GM21360 (cell line): ENCODE data around the gene ATAD1.
A peak's percentile ranks its signal among the peaks of the same experiment; 100 is the strongest.
"Not testable (repeated sequence)": the region's sequence is repeated elsewhere in the genome, so short reads cannot be mapped to it uniquely, and the experiment has no call there.

Source experiments
- ATAC-seq: cut with Tn5 transposase; IDR thresholded peaks from one replicate; pipeline ENCODE4 v1.9.1; 2021; ENCODE audit warnings: mild to moderate bottlenecking, moderate library complexity; ENCODE audit not compliant: unreplicated experiment

ATAD1 gene

DNA sequence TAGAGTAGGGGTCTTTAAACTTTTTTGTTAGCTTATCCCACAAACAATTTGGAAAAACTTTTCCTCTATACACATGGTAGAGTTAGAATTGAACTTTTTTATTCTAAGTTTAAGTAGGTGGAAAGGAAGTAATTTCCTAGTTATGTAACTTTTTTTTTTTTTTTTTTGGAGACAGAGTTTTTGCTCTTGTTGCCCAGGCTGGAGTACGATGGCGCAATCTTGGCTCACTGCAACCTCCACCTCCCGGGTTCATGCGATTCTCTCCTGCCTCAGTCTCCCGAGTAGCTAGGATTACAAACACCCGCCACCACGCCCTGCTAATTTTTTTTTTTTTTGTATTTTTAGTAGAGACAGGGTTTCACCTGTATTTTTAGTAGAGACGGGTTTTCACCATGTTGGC, 28.7 kb upstream of the ATAD1 start:
- not testable (repeated sequence) for ATAC-seq

DNA sequence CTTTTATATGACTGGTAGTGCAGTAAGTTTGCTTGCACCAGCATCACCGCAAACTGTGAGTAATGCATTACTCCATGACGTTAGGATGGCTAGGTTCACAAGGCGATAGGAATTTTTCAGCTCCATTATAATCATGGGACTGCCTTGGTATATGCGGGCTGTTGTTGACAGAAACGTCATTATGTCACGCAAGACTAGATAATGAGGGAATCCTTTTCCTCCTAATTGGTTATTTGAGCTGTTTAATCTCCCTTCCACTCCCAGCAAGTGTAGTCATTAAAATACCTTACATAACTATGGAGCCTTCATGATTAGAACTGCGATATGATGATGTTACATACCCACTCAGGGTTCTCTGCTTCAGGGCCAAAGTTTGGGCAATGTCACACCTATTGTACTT, 28.0 kb upstream of the ATAD1 start:
- ATAC-seq = no peak

DNA sequence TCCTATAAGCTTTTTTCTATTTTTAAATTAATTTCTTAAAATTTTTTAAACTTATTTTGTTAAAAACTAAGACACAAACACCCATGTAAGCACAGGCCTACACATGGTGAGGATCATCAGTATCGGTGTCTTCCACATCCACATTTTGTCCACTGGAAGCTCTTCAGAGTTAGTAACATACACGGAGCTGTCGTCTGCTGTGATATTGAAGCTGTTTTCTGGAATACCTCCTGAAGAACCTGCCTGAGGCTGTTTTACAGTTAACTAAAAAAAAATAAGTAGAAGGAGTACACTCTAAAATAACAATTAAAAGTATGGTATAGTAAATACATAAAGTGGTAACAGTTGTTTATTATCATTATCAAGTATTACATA, 27.6 kb upstream of the ATAD1 start:
- no peak for ATAC-seq

DNA sequence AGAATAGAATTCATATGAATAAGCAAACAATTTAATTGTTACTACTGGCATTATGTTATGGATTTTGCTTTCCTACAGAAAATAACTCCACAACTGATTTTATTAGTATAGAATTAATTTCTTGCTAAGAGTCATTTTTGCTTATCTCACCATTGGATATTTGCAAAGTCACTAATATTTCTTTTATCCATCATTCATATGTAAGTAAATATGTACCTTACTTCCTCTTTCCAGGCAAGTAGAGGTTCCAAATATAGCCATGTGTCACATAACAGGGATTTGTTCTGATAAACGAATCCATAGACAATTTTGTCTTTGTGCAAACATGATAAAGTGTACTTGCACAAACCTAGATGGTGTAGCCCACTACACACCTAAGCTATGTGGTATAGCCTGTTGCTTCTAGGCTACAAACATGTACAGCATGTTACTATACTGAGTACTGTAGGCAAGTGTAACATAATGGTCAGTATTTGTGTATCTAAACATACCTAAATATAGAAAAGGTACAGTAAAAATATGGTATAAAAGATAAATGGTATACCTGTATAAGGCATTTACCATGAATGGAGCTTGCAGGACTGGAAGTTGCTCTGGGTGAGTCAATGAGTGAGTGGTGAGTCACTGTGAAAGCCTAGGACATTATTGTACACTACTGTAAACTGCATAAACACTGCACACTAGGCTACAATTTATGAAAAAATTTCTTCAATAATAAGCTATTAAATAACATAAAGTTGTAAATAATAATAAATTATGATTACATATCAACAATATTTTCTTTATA, 27.0 kb upstream of the ATAD1 start:
- ATAC-seq = no peak

DNA sequence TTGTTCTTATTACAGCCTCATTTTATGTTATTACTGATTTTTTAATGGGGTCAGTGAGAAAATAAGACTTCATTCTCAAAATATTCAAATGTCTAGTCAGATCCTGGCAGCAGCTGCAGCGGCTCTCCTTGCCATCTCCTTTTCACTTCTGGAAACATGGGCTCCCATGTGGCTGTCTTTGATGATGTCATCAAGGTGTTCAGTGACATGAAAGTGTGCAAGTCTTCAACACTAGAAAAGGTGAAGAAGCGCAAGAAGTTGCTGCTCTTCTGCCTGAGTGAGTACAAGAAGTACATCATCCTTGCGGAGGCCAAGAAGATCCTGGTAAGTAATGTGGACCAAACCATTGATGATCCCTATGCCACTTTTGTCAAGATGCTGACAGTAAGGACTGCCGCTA, 25.7 kb upstream of the ATAD1 start:
- no peak for ATAC-seq

DNA sequence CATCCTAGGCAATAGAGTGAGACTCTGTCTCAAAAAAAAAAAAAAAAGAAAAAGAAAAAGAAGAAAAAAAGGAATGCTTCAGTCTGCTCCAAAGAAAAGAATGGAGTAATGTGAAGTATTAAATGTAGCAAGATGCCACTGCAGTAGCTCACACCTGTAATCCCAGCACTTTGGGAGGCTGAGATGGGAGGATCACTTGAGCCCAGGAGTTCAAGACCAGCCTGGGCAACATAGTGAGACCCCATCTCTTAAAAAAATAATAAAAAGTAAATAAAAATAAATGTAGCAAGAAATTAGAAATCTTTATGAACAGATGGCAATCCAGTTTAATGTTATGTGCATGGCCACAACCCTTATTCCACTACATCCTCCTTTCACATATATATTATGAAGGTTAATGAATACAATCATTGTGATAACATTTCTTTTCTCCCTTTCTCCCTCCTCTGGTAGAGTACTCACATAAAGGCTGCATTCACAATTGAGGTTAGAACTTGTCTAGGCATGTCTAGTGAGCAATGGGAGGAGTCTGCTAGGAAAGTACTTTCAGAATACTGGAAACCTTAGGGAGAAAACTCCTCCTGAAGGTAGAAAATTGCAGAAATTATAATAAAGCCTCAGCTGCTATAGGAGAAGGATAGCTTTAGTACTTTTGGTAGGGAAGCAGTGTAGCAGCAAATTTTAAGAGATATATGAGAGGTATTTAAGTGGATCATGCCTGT, 24.9 kb upstream of the ATAD1 start:
- no peak for ATAC-seq

DNA sequence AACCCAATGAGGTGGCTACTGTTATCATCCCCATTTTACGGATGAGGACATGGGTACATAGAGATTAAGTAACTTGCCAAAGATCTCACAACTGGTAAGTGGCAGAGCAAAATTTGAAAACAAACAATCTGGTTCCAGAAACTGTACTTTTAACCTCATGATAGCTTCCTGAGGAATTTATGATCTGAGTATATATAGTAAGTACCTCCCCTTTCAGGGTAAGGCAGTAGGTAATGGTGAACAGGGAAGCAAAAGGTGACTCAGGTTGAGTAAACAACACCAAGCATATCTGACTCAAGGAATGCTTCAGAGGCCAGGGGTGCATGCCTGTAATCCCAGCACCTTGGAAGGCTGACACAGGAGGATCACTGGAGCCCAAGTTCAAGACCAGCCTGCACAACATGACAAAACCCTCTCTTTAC, 24.2 kb upstream of the ATAD1 start:
- no peak for ATAC-seq

DNA sequence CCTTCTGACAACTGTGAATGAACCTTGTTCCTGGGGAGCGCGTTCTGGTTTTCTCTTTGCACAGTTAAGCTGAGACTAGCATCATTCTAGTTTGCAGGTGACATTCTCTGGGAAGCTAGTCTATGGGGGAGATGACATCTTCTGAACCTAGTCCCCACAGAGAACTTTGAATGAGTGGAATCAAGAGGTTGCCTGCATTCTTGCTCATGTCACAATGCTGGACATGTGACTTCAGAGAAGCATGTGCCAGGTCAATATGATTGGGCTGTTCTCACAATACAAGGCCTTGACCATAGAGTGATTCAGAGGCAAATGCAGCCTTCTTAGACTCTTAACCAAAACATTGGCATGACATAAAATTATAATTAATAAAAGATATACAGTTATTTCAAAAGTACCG, 23.2 kb upstream of the ATAD1 start:
- no peak for ATAC-seq

DNA sequence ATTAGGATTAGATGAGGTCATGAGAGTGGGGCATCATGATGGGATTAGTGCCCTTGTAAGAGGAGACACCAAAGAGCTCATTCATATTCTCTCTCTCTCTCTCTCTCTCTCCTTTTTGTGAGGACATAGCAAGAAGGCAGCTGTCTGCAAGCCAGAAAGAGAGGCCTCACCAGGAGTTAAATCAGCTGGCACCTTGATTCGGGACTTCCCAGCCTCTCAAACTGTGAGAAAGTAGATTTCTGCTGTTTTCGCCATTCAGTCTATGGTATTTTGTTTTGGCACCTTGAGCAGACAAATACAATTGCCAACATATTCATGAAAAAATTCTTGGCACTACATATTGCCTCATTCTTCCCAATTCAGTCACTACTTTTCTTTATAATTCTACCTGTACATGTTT, 20.6 kb upstream of the ATAD1 start:
- no peak for ATAC-seq

DNA sequence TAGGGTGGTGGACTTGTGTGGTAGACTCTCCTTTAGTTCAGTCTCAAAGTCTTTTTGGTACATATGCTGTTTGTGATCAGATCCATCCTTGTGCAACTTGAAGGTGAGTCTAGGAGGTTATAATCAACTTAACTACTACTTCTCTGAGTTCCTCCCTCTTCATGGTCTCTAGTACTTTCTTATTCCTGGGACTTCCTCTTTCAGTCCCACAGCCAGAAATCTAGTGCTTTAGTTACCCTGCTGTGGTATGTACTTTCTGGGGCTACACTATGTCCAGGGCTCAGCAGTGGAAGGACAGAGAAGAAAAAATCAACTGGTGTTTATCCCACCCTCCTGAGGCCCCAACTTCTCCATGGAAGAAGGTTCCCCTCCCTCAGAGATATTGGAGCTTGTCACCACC, 19.4 kb upstream of the ATAD1 start:
- ATAC-seq = no peak

DNA sequence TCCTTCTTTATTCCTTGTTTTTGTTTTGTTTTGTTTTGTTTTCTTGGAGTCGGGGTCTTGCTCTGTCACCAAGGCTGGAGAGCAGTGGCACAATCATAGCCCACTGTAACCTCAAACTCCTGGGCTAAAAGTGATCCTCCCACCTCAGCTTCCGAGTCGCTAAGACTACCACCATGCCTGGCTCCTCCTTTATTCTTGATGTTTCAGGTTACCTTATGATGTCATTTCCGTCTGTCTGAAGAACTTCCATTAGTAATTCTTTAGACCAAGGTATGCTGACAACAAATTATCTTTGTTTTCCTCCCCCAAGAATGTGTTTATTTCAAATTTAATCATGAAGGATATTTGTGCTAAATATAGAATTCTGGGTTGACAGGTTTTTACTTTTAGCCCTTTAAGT, 18.1 kb upstream of the ATAD1 start:
- no peak for ATAC-seq

DNA sequence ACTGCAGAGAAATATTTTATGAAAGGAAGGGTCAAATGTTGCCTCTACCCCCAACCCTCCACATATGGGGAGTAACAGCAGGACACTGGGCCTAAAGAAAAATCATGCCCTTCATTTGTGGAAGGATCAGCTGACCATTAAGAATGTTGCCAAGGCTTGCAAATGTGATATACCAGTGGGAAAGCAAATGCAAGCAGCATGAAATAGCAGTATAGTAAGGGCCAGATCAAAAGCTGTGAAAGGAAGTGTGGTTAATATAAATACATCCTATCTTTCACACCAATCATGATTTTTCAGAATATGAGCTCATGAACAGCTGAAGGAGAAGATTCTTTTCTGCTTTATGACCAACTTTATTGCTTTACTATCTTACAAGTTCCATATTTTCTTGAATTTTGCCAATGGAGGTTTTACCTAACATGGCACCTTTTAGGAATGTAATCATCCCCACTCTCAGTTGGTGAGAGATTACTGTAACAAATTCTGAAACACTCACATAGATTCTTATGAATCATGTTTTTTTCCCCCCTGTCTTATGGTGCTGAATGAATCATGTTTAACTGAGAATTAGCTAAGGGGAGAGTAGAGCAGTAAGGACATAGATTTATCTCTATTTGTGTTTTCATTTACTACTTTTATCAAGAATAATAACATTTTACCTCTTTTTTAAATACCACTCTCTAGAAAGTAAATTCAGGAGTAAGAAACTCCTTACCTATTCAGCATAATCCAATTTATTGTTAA, 12.1 kb upstream of the ATAD1 start:
- no peak for ATAC-seq

DNA sequence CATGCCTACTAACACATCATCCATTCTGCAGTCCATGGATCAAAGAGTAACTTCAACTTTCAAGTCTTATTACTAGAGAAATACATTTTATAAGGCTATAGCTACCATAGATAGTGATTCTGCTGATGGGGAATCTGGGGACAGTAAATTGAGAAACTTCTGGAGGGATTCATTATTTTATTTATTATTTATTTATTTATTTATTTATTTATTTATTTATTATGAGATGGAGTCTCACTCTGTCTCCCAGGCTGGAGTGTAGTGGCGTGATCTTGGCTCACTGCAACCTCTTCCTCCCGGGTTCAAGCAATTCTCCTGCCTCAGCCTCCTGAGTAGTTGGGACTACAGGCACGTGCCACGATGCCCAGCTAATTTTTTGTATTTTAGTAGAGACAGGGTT, 11.0 kb upstream of the ATAD1 start:
- not testable (repeated sequence) for ATAC-seq

DNA sequence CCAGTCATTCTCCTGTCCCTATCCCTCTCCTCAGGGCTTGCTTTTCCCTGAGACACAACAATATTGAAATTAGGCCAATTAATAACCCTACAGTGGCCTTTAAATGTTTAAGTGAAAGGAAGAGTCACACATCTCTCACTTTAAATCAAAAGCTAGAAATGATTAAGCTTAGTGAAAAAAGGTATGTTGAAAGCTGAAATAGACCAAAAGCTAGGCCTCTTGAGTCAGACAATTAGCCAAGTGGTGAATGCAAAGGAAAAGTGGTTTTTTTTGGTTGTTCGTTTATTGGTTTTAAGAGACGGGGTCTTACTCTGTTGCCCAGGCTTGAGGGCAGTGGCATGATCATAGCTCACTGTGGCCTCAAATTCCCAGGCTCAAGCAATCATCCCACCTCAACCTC, 9.7 kb upstream of the ATAD1 start:
- no peak for ATAC-seq

DNA sequence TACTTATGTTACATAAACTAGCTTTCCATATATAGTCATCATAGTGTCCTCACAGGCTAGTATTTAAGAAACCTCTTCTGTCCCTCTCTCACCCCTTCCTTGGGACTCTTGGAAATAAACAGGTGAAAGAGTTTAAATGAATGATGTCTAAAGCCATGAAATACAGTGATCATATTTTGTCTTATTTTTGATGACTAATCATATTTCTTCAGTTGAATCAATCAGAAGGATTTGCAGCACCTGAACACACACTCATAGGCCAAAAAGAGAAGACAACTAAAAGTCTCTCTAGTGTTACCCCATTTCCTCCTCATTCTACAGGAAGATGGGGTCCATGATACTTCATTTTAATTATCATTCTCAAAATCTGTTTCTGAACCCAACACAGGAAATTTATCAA, 8.6 kb upstream of the ATAD1 start:
- ATAC-seq = no peak

DNA sequence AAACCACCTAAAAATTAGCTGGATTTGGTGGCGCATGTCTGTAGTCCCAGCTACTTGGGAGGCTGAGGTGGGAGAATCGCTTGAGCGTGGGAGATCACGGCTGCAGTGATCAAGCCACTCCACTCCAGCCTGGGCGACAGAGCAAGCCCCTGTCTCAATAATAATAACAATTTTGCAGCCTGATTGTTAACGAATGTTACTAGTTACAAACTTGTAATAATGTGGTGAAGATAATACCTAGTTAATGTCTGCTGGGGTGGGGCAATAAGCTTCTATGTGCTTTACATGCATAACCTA, 1.2 kb upstream of the ATAD1 start:
- ATAC-seq = no peak

DNA sequence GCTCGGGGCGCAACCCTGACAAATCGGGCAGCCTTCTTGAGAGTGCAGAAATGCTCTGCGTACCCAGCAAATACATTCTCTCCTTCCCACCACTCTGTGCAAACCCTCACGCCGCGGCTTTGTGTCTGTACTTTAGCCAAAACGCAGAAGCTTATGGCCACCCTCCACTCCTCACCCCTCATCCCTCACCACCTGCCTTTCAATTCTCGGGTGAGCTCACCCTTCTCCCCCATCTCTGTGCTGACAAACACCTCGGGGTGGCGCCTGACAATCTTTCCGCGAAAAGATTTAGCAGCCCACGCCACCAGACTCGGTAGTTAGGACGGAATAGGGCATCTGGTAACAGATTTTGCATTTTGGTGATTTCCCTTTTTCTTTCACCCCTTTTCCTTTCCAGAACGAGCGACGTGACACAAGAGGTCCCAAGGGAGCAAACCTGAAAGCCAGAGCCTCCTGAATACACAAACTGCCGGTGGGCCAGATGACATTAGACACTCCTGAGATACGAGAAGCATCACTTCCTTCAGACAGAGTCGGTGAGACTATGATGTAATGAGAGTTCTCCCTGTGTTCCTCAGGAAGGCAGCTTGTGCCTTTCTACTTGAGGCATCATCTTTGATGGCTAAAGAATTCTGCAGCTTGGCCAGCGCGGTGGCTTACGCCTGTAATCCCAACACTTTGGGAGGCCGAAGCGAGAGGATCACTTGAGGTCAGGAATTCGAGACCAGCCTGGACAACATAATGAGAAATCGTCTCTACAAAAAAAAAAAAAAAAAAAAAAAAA, 671 bp upstream of the ATAD1 start:
- peak; percentile 52 for ATAC-seq

DNA sequence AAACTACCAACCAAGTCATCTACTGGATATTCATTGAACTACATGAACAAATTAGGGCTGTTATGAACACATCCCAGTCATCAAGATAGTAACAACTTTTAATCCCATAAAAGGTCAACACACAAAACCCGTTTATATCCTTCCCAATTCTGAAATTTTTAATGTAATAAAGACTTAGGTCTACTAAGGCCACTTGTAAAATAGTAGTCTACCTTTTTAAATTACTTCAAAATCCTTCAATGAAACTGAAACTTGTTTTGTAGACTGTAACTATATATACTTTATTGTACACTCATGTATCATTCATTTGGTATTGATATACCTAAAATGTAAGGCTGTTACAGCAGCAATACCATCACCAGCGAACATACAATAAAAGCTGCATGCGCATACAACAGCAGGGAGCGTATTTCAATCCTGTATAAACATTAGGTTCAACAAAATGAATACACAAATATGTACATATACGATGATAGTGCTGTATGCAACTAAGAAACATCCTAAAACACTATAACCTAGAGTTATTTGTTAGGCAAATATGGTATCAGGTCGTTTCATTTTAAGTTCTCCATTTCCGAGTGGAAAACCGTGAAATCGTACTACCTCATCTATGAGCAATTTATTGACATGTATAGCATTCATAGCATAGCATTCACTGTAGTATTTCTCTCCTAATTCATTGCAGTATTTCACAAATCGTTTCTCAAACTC, 973 bp downstream of the ATAD1 start:
- no peak for ATAC-seq

DNA sequence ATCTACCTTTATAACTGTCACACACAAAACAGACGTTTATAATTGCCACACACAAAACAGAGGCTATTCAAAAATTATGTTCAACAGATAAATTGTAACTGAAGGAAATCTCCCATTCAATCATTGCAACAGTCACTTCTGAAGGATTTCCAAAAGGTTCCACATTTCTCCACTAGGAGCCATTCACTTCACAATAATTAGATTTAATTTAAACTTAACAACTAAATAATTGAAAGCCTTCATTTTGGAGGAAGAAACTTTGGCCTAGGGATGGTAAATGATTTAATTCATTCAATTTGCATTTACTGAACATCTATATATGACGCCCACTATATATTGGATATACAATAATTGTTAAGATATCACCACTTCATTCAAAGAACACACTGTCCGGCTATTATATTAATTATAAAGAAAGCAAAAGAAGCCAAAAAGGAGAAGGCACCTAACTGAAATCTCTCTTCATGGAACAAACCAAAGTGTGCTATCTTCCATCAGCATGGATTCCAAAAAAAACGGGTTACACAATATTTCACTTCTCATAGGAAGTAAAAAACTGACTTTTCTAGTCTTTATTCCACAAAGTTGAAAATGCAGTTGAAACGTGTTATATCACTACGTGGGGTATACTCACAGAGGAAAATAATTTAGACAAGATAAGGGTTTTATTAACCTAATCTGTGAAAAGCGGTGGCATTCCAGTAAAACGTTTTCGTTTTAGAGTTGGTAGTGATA, 1.7 kb downstream of the ATAD1 start:
- no peak for ATAC-seq

DNA sequence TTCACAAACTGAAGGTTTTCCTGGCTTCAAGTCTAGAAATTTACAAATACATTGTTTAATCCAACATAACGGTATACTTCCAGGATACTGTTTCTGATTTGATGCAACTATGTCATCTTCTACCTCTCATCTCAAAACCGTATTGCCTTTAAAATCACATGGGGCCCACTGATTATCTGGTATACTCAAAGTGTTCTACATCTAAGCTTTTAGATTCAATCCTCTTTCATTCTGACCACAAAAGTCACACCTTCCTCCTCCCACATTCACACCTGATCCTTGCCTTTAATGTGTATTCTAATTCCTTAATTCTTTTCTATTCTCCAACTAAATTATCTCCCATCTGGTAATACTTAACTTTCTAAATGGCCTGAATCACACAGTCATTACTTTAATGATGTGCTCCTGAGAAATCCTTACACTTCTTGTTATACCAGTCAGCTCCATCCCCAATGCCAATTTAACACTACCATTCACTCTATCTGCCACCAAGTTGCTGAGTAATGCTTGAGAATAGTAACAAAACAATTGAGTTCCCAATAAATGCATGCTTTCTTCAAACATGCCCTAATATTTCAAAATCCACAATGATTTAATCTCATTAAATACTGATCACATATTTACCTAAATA, 13.0 kb downstream of the ATAD1 start:
- no peak for ATAC-seq
